ENCODE results near the gene AMOT.

GRCh38 chrX:112867570-112867969 is 26.9 kb upstream of the AMOT start:
- TF ChIP-seq CTCF (conservative IDR thresholded peaks at IDR 0.05; ENCODE audit: low read depth, low read length), result no peak
- no peak for TF ChIP-seq RFX5 (IDR thresholded peaks at IDR 0.05; ENCODE audit: low read depth, low read length)
- TF ChIP-seq BHLHE40 (IDR thresholded peaks at IDR 0.05; ENCODE audit: low read depth, low read length), result no peak
- no peak for TF ChIP-seq MXI1 (IDR thresholded peaks at IDR 0.05; ENCODE audit: borderline replicate concordance, low read depth, low read length)
- no peak for TF ChIP-seq POLR2A (IDR thresholded peaks at IDR 0.05; ENCODE audit: low read depth, low read length)
